Endothelial cell of umbilical vein (primary cell): ENCODE data around the gene DEK. TPM values are rescaled to one million over a fixed set of nuclear protein-coding genes. Genes with fewer than 3 reads are reported as not detected.

ENCODE experiments used
- BruUV-seq: library from RNA; stranded (reverse); fragments of 400-500 nt; replicated peaks from 2 replicates; lab custom pipeline; 2021; lab: Mats Ljungman, UMichigan
- CTCF ChIA-PET: fragments of 300-600, 350-600 bp; sonication (Branson Sonifier 250); formaldehyde crosslinking; loops from one replicate; lab custom pipeline; 2021; ENCODE audit warnings: antibody characterized with exemption, inconsistent platforms; lab: Charles Lee
- POLR2A ChIA-PET: fragments of 300-600, 350-600 bp; sonication (Branson Sonifier 250); formaldehyde crosslinking; loops from one replicate; lab custom pipeline; 2021; ENCODE audit warnings: antibody characterized with exemption, inconsistent platforms; lab: Charles Lee
- DNase-seq: peaks from one replicate; pipeline ENCODE4 v3.0.0-alpha.2; 2011; ENCODE audit warnings: low read depth, low spot score
- FAIRE-seq: peaks from 2 replicates; lab custom pipeline; 2011; peaks lifted over from hg19 to GRCh38; lab: Jason Lieb, UNC
- H2AFZ ChIP-seq: 2 replicates; pipeline ENCODE4 v1.6.0; 2012; ENCODE audit warnings: low read depth, low read length, control low read depth, inconsistent platforms
- H3K27ac ChIP-seq: 2 replicates; pipeline ENCODE4 v1.5.1; 2011; ENCODE audit warnings: low read depth, mild to moderate bottlenecking, control low read depth, low read length, moderate library complexity; ENCODE audit not compliant: insufficient read depth
- H3K27me3 ChIP-seq, 2 experiments: 2 replicates each; pipeline versions ENCODE4 v1.6.0 to v1.6.1; 2011; ENCODE audit warnings: low read length in 2 of 2, mixed read lengths in 1 of 2; ENCODE audit not compliant: control insufficient read depth in 2 of 2, insufficient read depth in 2 of 2
- H3K36me3 ChIP-seq, 2 experiments: 2 replicates in 1 of 2; 3 replicates in 1 of 2; pipeline ENCODE4 v1.5.1; 2011; ENCODE audit warnings: low read length in 2 of 2, mild to moderate bottlenecking in 1 of 2, moderate library complexity in 1 of 2; ENCODE audit not compliant: control insufficient read depth in 2 of 2, insufficient read depth in 2 of 2; ENCODE audit errors: extremely low read depth in 1 of 2
- H3K4me1 ChIP-seq: 3 replicates; pipeline ENCODE4 v1.5.1; 2011; ENCODE audit warnings: mild to moderate bottlenecking, low read length; ENCODE audit not compliant: control insufficient read depth, insufficient read depth; ENCODE audit errors: extremely low read depth
- H3K4me2 ChIP-seq: 2 replicates; pipeline ENCODE4 v1.6.1; 2011; ENCODE audit warnings: low read length, control low read depth, mixed read lengths; ENCODE audit not compliant: insufficient read depth
- H3K4me3 ChIP-seq, 3 experiments: fragments of 200-600 bp in 1 of 3; sonication (generic), shearing (Covaris generic) in 1 of 3; replicated peaks in 1 of 3; 2 replicates each; pipeline ENCODE4 v1.5.1; 2011 to 2016; ENCODE audit warnings: control low read depth in 3 of 3, low read length in 3 of 3, mild to moderate bottlenecking in 2 of 3, inconsistent platforms in 1 of 3, low read depth in 1 of 3, moderate library complexity in 1 of 3; ENCODE audit not compliant: insufficient read depth in 1 of 3
- H3K79me2 ChIP-seq: 2 replicates; pipeline ENCODE4 v1.6.0; 2012; ENCODE audit warnings: low read length, inconsistent platforms; ENCODE audit not compliant: control insufficient read depth, insufficient read depth
- H3K9ac ChIP-seq: replicated peaks from 2 replicates; pipeline ENCODE3; 2011; ENCODE audit warnings: low read length, control low read depth; ENCODE audit not compliant: insufficient read depth; ENCODE audit errors: extremely low read depth
- H3K9me1 ChIP-seq: replicated peaks from 3 replicates; pipeline ENCODE4 v1.6.0; 2011; ENCODE audit warnings: mild to moderate bottlenecking, low read length; ENCODE audit not compliant: control insufficient read depth, insufficient read depth; ENCODE audit errors: extremely low read depth
- H3K9me3 ChIP-seq: replicated peaks from 2 replicates; pipeline ENCODE4 v1.5.1; 2012; ENCODE audit warnings: low read length, inconsistent platforms; ENCODE audit not compliant: control insufficient read depth, insufficient read depth
- H4K20me1 ChIP-seq: replicated peaks from 2 replicates; pipeline ENCODE3; 2011; ENCODE audit warnings: mild to moderate bottlenecking, low read length; ENCODE audit not compliant: control insufficient read depth, insufficient read depth; ENCODE audit errors: extremely low read depth
- EZH2 ChIP-seq: IDR thresholded peaks from 2 replicates; pipeline ENCODE4 v1.6.1; 2012; ENCODE audit warnings: borderline replicate concordance, low read depth, mild to moderate bottlenecking, moderate library complexity, low read length, inconsistent platforms; ENCODE audit not compliant: severe bottlenecking
- FOS ChIP-seq: IDR thresholded peaks from 2 replicates; pipeline ENCODE4 v1.6.1; 2011; ENCODE audit warnings: mild to moderate bottlenecking, low read length, moderate library complexity, borderline replicate concordance; ENCODE audit not compliant: insufficient read depth
- GATA2 ChIP-seq: IDR thresholded peaks from 2 replicates; pipeline ENCODE4 v1.7.0; 2011; ENCODE audit warnings: low read depth, mild to moderate bottlenecking, moderate library complexity, mixed read lengths, low read length; ENCODE audit not compliant: insufficient read length, insufficient read depth
- JUN ChIP-seq: IDR thresholded peaks from 2 replicates; pipeline ENCODE4 v1.6.1; 2011; ENCODE audit warnings: borderline replicate concordance, low read depth; ENCODE audit not compliant: insufficient read length, insufficient read depth
- MYC ChIP-seq: IDR thresholded peaks from one replicate; pipeline ENCODE4 v1.6.1; 2011; ENCODE audit warnings: mild to moderate bottlenecking, low read depth, low read length
- POLR2A ChIP-seq: IDR thresholded peaks from 2 replicates; pipeline ENCODE4 v1.6.1; 2012; ENCODE audit warnings: low read depth, mild to moderate bottlenecking, control low read depth, low read length
- POLR2AphosphoS5 ChIP-seq: IDR thresholded peaks from 2 replicates; pipeline ENCODE4 v1.6.1; 2012; ENCODE audit warnings: low read depth, mild to moderate bottlenecking, control low read depth, low read length, moderate library complexity; ENCODE audit not compliant: insufficient read depth
- dilution Hi-C: fragments of 300-500 bp; cut with MboI; formaldehyde crosslinking; loops from one replicate; pipeline ENCODE4 v1.15.0; 2019; ENCODE audit warnings: low sequenced_read_pairs; ENCODE audit not compliant: extremely low pct_ligation_motif_present
- intact Hi-C: fragments of 100-400 bp; cut with micrococcal nuclease; formaldehyde crosslinking; loops from one replicate; pipeline ENCODE4 v1.10.0; 2022
- polyA plus RNA-seq, 4 experiments: library from polyadenylated mRNA; depleted of rRNA in 3 of 4; stranded (reverse) in 3 of 4; unstranded in 1 of 4; fragments of >200 nt; gene quantifications; 2 replicates each; pipeline versions ENCODE4 v1.2.1 to v1.2.3, GENCODE V29; 2011 to 2012; ENCODE audit warnings: missing spikeins in 1 of 4
- total RNA-seq: library from RNA; stranded (reverse); gene quantifications from 2 replicates; pipeline ENCODE4 v1.2.3, GENCODE V29; 2021
- TF ChIP-seq, protein P1 (sequence below), 2 donors: IDR thresholded peaks; 1 replicate in 1 of 2; 2 replicates in 1 of 2; pipeline ENCODE4 v1.5.1; 2011; ENCODE audit warnings: low read length in 2 of 2, mild to moderate bottlenecking in 2 of 2, moderate library complexity in 2 of 2, control low read depth in 1 of 2, inconsistent platforms in 1 of 2, low read depth in 1 of 2; ENCODE audit not compliant: insufficient read depth in 1 of 2; ENCODE audit errors: extremely low read depth in 1 of 2
- TF ChIP-seq, protein P2 (sequence below): IDR thresholded peaks from 2 replicates; pipeline ENCODE4 v1.6.1; 2011; ENCODE audit not compliant: insufficient read depth, insufficient read length

Gene DEK
- total and polyA plus RNA-seq, 2 donors (not counting 3 experiments of a cell fraction or from before 2014, with no cell fraction given) = 19.0 to 120 TPM

DNA sequence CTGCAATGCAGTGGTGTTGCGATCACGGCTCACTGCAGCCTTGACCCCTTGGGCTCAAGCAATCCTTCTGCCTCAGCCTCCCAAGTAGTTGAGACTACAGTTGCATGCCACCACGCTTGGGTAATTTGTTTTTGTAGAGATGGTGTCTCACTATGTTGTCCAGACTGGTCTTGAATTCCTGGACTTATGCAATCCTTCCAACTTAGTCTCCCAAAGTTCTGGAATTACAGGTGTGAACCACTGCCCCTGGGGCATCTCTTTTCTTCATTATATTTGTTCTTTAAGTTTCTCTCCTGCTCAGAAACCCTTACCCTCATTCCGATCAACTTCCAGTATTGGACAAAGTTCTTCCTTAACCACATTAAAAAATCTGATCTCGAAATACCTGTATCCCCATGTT is 44.7 kb upstream of the DEK start:
- CTCF ChIA-PET = no interaction called here
- Histone ChIP-seq H3K4me1 (no peaks in the 10 kb centered on the region), H4K20me1 (no peaks in the 10 kb centered on the region), H3K27ac (no peak overlapping the region), H3K36me3 (no peaks in the 10 kb centered on the region), H3K9me3 (no peaks in the 10 kb centered on the region), H3K4me2 (no peak overlapping the region), H3K9me1 (no peaks in the 10 kb centered on the region), H2AFZ (no peak overlapping the region), H3K79me2 (no peaks in the 10 kb centered on the region), H3K9ac (no peak overlapping the region), H3K27me3 (peaks cover 0 to 4% of the 10 kb centered on the region in 2 experiments), H3K4me3 (no peak overlapping the region)
- FAIRE-seq = no peak
- no peak for TF ChIP-seq GATA2
- TF ChIP-seq, protein P1, sequence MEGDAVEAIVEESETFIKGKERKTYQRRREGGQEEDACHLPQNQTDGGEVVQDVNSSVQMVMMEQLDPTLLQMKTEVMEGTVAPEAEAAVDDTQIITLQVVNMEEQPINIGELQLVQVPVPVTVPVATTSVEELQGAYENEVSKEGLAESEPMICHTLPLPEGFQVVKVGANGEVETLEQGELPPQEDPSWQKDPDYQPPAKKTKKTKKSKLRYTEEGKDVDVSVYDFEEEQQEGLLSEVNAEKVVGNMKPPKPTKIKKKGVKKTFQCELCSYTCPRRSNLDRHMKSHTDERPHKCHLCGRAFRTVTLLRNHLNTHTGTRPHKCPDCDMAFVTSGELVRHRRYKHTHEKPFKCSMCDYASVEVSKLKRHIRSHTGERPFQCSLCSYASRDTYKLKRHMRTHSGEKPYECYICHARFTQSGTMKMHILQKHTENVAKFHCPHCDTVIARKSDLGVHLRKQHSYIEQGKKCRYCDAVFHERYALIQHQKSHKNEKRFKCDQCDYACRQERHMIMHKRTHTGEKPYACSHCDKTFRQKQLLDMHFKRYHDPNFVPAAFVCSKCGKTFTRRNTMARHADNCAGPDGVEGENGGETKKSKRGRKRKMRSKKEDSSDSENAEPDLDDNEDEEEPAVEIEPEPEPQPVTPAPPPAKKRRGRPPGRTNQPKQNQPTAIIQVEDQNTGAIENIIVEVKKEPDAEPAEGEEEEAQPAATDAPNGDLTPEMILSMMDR (IDR thresholded peaks at IDR 0.05; ENCODE audit: extremely low read depth in 1 of 2, insufficient read depth in 1 of 2, low read depth in 1 of 2, low read length in 2 of 2) = no peak
- TF ChIP-seq EZH2 = no peak
- TF ChIP-seq MYC = no peak
- no peak for TF ChIP-seq JUN
- TF ChIP-seq, protein P2, sequence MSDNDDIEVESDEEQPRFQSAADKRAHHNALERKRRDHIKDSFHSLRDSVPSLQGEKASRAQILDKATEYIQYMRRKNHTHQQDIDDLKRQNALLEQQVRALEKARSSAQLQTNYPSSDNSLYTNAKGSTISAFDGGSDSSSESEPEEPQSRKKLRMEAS = no peak
- TF ChIP-seq POLR2A = no peak
- no peak for TF ChIP-seq FOS
- TF ChIP-seq POLR2AphosphoS5 = no peak
- POLR2A ChIA-PET = no interaction called here
- dilution Hi-C loops (no loop called here), intact Hi-C loops (no loop called here)
- DNase-seq = no peak
- no TSS peak for BruUV-seq
